HepG2 (cell line): ENCODE measurements around the gene PLAA. TPM values are rescaled to one million over a fixed set of nuclear protein-coding genes. Genes with fewer than 3 reads are reported as not detected.

Experiments
- CBX2 ChIP-seq, 2 experiments: fragments of 200-600 bp in 1 of 2; sonication (generic); formaldehyde crosslinking in 1 of 2; IDR thresholded peaks; 2 replicates each; pipeline versions ENCODE4 v1.7.0 to v1.8.1; 2018 to 2022; ENCODE audit warnings: low read depth in 2 of 2, low read length in 1 of 2, mild to moderate bottlenecking in 1 of 2, missing genetic modification reagents in 1 of 2
- CTCF ChIP-seq: sonication (generic); formaldehyde crosslinking; IDR thresholded peaks from 2 replicates; pipeline ENCODE4 v1.5.0; 2020; ENCODE audit warnings: mild to moderate bottlenecking, missing genetic modification reagents, moderate library complexity
- MYC ChIP-seq: sonication (generic); formaldehyde crosslinking; IDR thresholded peaks from 2 replicates; pipeline ENCODE4 v1.9.0; 2021; ENCODE audit warnings: missing genetic modification reagents, borderline replicate concordance
- NCOA2 ChIP-seq: sonication (generic); formaldehyde crosslinking; IDR thresholded peaks from 2 replicates; pipeline ENCODE4 v1.8.0; 2022; ENCODE audit warnings: inconsistent platforms
- POGZ ChIP-seq: sonication (generic); formaldehyde crosslinking; IDR thresholded peaks from 2 replicates; pipeline ENCODE4 v1.4.0; 2020; ENCODE audit warnings: mild to moderate bottlenecking, missing genetic modification reagents
- RAD51 ChIP-seq: fragments of 450-650 bp; IDR thresholded peaks from 2 replicates; pipeline ENCODE4 v1.6.1; 2016; ENCODE audit warnings: borderline replicate concordance
- SP2 ChIP-seq: sonication (generic); formaldehyde crosslinking; IDR thresholded peaks from 2 replicates; pipeline ENCODE4 v1.5.1; 2020; ENCODE audit warnings: mild to moderate bottlenecking, missing genetic modification reagents
- ZNF256 ChIP-seq: sonication (generic); formaldehyde crosslinking; conservative IDR thresholded peaks from 2 replicates; pipeline ENCODE4 v1.4.0; 2020; ENCODE audit warnings: missing genetic modification reagents
- ZNF569 ChIP-seq: sonication (generic); formaldehyde crosslinking; IDR thresholded peaks from 2 replicates; pipeline ENCODE4 v1.5.0; 2020; ENCODE audit warnings: mild to moderate bottlenecking, missing genetic modification reagents, moderate library complexity, borderline replicate concordance
- ZNF646 ChIP-seq: sonication (generic); formaldehyde crosslinking; IDR thresholded peaks from 2 replicates; pipeline ENCODE4 v1.9.0; 2021; ENCODE audit warnings: mild to moderate bottlenecking, missing genetic modification reagents
- polyA plus RNA-seq, 8 experiments: library from polyadenylated mRNA; depleted of rRNA in 3 of 8; stranded (reverse) in 7 of 8; unstranded in 1 of 8; fragments of >200 nt; fragmentation: Illumina TruSeq in 4 of 8; extraction: Trizol in 4 of 8; gene quantifications; 2 replicates each; pipeline versions ENCODE4 v1.2.1 to v1.2.3, GENCODE V29; 2011 to 2016; ENCODE audit warnings: low read depth in 4 of 8, missing spikeins in 1 of 8, mixed read lengths in 1 of 8; ENCODE audit not compliant: insufficient read depth in 1 of 8
- total RNA-seq, 5 experiments: library from RNA; depleted of rRNA; stranded (reverse); fragments of >200 nt; fragmentation: Illumina TruSeq; extraction: Trizol; gene quantifications; 2 replicates each; pipeline ENCODE4 v1.2.3, GENCODE V29; 2016; ENCODE audit warnings: low read depth in 1 of 5

PLAA gene
- total and polyA plus RNA-seq, 2 of the 13 experiments (the other 11 are each of a cell fraction or from before 2014, with no cell fraction given) = 5.8 to 22.9 TPM

- TF ChIP-seq ZNF646 (no peak), POGZ (peak; percentile 83), CBX2 (IDR thresholded peaks at IDR 0.05; ENCODE audit: low read depth, low read length) (no peak), CBX2 (CRISPR knock-in tag; IDR thresholded peaks at IDR 0.05; ENCODE audit: low read depth) (no peak), SP2 (CRISPR knock-in tag) (peak; percentile 76), CTCF (CRISPR knock-in tag) (peak; percentile 59), ZNF256 (CRISPR knock-in tag) (no peak), NCOA2 (CRISPR knock-in tag) (peak; percentile 24; the same call in 1 of the 2 replicates), RAD51 (no peak), MYC (CRISPR knock-in tag) (peak; percentile 55; the same call in 1 of the 2 replicates), ZNF569 (no peak)
Measured at GRCh38 chr9:26946753-26947727, at the start of gene PLAA (continued).
